Fibroblast of mammary gland (primary cell): ENCODE results near the gene RGS6.

Experiments used
- DNase-seq: peaks from one replicate; pipeline ENCODE4 v3.0.0-alpha.2; 2010; ENCODE audit warnings: low read depth
- H3K4me3 ChIP-seq: 2 replicates; pipeline ENCODE4 v1.5.1; 2011; ENCODE audit warnings: low read depth, mild to moderate bottlenecking, low read length, moderate library complexity; ENCODE audit not compliant: control insufficient read depth
- CTCF ChIP-seq: conservative IDR thresholded peaks from 2 replicates; pipeline ENCODE4 v1.5.1; 2011; ENCODE audit warnings: low read depth, low read length, inconsistent platforms; ENCODE audit not compliant: control insufficient read depth, insufficient read depth

The RGS6 gene

DNA sequence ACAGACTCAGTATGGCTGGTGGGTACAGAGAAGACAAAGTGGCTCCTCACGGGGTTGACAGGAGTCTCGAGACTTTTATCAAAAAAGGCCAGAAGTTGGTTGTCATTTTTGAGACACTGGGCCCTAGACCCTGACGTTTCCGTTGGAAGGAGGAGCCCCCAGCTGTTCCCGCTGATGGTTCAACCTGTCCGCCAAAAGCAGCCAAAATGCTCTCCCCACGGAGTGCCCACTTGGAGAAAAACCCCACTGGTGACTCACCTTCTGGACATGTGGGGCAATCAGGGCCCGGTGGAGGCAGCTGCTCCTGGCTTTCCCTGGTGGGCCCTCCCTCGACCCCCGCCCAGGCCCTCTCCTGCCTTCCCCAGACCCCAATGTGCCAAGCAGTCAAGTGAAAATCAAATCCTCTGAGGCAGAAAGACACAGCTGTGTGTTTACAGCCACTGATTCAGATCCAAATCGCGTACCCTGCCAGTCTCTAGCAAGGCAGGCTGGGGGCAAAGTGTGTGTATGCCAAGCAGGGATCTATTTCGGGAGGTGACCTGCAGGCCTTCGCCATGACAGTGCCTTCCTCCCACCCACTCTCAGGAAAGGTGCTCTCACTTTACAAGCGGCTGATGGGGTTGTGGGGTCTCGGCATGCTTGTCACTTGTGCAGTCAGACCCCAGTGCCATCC lies 614.3 kb downstream of the RGS6 start:
- no peak overlapping the region for H3K4me3 ChIP-seq
- DNase-seq, result no peak
- no peak for TF ChIP-seq CTCF

DNA sequence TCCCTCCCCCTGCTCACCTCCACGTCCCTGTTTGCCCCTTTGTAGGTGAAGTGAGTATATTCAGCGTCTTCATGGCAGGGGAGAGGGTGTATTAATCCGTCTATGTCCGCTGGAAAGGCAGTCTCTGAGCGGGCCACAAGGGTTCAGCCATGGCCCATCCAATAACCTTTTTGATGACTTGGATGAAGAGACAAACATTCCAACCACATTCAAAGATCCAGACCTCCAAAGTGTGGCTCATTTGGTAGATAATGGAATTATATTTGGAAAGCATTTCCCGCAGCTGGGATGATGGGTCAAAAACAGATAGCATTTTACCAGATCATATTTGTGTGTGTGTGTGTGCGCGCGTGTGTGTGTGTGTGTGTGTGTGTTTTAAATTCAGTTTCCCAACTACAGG lies 615.8 kb downstream of the RGS6 start:
- no peak overlapping the region for H3K4me3 ChIP-seq
- DNase-seq, result no peak
- TF ChIP-seq CTCF, result no peak

DNA sequence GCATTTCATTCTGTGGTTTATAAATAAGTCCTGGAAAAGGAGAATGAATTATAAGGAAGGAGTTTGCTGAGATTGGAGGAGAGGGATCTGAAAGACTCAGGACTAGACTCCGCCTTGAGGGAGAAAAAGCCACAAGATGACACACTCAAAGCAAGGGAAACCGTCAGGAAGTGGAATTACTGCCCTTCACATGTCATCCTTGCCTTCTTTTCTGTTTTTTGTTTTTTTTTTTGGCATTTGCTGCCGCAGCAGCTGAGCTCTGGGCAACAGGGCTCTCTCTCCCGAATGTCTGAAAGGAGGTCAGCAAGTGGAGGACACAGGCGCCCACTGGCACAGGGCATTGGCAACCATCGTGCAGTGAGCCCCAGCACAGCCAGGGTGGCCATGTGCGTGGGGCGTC lies 616.8 kb downstream of the RGS6 start:
- no peak for DNase-seq
- no peak overlapping the region for H3K4me3 ChIP-seq
- TF ChIP-seq CTCF, result no peak

DNA sequence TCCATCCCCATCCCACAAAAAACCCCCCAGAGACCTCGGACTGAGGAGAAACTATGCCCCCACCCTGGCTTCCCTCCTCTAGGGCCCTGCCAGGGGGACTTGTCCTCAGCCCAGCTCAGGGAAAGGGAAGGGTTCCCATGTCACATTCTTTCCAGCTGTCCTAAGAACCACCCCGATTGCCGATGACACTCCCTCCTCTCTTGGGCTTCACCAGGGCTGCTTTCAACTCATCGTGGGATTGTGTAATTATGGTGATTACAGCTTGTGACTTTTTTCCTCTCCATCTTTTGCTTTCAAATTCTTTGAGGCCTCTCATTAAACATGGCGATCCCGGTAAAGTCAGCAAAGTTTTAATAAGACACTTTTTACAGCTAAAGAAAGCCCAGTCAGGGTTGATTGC lies 617.6 kb downstream of the RGS6 start:
- DNase-seq, result no peak
- no peak for TF ChIP-seq CTCF
- no peak overlapping the region for H3K4me3 ChIP-seq

DNA sequence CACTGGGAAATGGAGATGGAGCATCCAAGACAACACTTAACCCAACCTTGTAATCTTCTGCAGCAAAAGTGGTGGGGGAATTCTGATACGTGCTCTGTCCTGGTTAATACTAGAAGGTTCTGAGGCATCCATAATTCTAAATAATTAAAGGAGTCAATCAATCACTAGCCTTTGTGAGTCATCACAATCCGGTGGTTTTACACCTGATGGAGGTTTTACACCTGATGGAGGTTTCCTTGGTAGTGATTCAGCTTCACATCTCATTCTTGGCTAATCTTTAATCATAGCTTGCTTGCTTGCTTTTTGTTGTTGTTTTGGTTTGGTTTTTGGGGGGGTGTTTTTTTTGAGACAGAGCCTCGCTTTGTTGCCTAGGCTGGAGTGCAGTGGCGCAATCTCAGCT lies 618.3 kb downstream of the RGS6 start:
- no peak overlapping the region for H3K4me3 ChIP-seq
- TF ChIP-seq CTCF, result no peak
- DNase-seq, result no peak

DNA sequence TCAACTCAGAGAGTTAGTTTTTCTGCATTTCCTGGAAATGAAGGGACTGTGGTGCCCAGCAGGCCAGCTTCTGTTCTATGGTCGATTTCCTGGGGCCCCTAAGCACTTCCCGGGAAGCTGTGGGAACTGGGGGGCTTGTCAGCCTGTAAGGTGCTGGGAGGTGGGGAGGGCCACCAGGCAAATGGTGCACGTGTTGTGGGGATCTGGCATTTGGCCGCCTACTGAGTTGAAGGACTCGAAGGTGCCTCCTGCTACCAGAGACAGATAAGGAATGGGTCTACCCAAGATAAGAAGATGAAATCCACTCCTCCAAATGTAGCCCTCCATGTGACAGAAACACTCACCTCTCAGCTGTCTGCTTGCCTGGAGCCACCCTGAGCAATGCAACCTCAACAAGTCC lies 620.0 kb downstream of the RGS6 start:
- no peak overlapping the region for H3K4me3 ChIP-seq
- no peak for TF ChIP-seq CTCF
- no peak for DNase-seq

DNA sequence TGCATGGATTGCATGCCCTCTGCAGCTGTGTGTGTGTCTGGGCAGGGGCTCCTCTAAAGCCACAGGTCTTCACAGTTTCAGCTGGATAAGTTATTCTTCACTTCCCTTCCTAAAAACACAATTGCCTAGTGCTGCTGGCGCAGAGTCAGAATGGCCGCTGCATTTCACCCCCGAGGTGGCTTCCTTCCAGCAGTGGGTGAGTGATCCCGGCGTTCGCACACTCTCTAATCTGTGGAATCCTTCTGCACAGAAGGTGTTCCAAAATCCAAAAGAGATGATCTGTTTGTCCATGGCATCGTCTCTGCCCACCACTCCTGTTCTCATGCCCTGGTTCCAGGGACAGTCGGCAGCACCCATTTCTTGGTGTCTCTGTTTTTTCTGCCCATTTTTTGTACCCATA lies 620.9 kb downstream of the RGS6 start:
- no peak for TF ChIP-seq CTCF
- no peak overlapping the region for H3K4me3 ChIP-seq

More for the DNA sequence above, 620.9 kb downstream of the RGS6 start:
- DNase-seq, result no peak
